Hepatocyte (in vitro differentiated cells): Measurements from ENCODE around the gene SCN3A.

Experiments
- EZH2 ChIP-seq: fragments of 200-600 bp; sonication (generic); IDR thresholded peaks from 2 replicates; pipeline ENCODE4 v1.6.1; 2016; ENCODE audit warnings: antibody characterized with exemption, mild to moderate bottlenecking, borderline replicate concordance
- TF ChIP-seq, protein P1 (sequence below): fragments of 200-600 bp; sonication (generic); IDR thresholded peaks from 2 replicates; pipeline ENCODE4 v1.5.1; 2016; ENCODE audit warnings: antibody characterized with exemption, mild to moderate bottlenecking; ENCODE audit not compliant: poor library complexity

GRCh38 chr2:165055082-165055851, 148.6 kb downstream of the SCN3A start:
- TF ChIP-seq, protein P1, sequence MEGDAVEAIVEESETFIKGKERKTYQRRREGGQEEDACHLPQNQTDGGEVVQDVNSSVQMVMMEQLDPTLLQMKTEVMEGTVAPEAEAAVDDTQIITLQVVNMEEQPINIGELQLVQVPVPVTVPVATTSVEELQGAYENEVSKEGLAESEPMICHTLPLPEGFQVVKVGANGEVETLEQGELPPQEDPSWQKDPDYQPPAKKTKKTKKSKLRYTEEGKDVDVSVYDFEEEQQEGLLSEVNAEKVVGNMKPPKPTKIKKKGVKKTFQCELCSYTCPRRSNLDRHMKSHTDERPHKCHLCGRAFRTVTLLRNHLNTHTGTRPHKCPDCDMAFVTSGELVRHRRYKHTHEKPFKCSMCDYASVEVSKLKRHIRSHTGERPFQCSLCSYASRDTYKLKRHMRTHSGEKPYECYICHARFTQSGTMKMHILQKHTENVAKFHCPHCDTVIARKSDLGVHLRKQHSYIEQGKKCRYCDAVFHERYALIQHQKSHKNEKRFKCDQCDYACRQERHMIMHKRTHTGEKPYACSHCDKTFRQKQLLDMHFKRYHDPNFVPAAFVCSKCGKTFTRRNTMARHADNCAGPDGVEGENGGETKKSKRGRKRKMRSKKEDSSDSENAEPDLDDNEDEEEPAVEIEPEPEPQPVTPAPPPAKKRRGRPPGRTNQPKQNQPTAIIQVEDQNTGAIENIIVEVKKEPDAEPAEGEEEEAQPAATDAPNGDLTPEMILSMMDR: no peak
- no peak for TF ChIP-seq EZH2
